Inflammatory macrophage (primary cell): Measurements from ENCODE around the gene UTP3.
"Not testable (repeated sequence)": the region's sequence is repeated elsewhere in the genome, so short reads cannot be mapped to it uniquely, and the experiment has no call there.

Source experiments
- DNase-seq, 2 donors: peaks; one replicate each; pipeline ENCODE4 v3.0.0-alpha.2; 2020 to 2022
- total RNA-seq, 18 experiments: gene quantifications; one replicate each; lab custom pipeline; 2026; ENCODE audit warnings: mixed read lengths in 6 of 18, inconsistent platforms in 2 of 18; lab: John Stamatoyannopoulos, UW

The UTP3 gene, protein sequence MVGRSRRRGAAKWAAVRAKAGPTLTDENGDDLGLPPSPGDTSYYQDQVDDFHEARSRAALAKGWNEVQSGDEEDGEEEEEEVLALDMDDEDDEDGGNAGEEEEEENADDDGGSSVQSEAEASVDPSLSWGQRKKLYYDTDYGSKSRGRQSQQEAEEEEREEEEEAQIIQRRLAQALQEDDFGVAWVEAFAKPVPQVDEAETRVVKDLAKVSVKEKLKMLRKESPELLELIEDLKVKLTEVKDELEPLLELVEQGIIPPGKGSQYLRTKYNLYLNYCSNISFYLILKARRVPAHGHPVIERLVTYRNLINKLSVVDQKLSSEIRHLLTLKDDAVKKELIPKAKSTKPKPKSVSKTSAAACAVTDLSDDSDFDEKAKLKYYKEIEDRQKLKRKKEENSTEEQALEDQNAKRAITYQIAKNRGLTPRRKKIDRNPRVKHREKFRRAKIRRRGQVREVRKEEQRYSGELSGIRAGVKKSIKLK
- 14.5 to 61.6 (median 34.2) reads per million in 18 experiments for total RNA-seq

DNA sequence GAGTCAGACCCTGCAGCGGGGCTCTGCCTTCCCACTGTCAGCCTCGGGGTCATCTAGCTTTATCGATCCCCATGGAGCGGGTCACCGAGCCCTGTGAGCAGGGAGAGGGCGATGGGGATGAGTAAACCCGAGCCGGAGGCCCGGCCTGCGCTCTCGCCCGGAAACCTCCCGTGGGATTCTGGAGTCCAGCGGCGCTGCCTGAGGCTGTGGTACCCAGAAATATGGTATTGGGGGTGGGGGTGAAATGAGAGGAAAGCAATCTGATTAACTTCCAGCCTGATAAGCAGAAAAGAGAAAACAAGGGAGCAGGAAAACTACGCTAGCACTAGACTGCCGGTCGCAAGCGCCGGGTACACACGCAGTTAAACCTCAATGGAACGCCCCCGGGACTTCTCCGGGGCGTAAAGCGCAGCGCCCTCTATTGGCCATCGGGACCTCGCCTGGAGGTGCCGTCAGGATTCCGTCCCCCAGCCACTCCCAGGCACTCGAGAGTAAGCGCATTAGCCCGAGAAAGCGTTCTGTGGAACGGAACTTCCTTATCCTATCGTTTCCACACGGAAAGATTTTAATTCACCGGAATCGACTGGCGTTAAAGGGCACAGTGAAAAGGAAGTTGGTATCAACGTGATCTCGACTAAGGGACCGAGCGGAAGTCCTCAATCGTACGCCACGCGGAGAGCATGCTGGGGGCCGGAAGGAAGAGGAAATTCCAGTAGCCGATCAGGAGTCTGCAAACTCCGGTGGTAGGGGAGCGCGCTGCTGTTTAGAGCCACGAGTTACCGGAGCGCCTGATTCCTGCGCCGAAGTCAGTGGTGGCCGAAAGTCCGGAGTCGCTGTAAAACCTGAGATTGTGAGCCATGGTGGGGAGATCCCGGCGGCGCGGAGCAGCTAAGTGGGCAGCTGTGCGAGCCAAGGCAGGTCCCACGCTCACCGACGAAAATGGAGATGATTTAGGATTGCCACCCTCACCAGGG is at the start of gene UTP3:
Gene UTP3 (plus strand): TSS at position 712 of the 974 bp plus-strand sequence. CDS start 146 bp downstream, at position 858.
- DNase-seq = peak; percentile 98 to 100

DNA sequence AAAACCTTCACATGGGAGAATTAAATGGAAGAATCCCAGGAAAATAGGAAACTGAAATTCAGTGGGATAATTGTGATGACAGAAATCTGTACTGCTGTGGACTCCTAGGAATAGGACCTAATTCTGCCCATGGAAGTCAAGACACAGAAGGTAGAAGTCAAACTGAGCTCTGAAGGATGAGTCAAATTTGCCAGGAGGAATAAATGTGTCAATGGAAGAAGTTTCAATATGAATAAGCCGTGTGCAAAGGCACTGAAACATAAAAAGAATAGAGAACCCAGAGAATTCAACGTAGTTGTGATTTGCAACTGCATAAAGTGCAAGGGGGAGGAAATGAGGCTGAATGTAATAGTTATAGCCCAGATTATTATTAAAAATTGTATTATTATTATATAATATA is 48.1 kb upstream of the UTP3 start:
- DNase-seq = no peak

DNA sequence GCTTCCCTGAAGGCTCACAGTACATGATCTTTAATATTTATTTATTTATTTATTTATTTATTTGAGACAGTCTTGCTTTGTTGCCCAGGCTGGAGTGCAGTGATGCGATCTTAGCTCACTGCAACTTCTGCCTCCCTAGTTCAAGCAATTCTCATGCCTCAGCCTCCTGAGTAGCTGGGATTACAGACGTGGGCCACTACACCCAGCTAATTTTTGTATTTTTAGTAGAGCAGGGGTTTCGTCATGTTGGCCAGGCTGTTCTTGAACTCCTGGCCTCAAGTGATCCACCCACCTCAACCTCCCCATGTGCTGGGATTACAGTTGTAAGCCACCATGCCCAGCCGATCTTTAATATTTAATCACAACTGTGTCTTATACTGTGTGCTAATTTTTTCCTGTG is 37.6 kb upstream of the UTP3 start:
- DNase-seq = not testable (repeated sequence)

DNA sequence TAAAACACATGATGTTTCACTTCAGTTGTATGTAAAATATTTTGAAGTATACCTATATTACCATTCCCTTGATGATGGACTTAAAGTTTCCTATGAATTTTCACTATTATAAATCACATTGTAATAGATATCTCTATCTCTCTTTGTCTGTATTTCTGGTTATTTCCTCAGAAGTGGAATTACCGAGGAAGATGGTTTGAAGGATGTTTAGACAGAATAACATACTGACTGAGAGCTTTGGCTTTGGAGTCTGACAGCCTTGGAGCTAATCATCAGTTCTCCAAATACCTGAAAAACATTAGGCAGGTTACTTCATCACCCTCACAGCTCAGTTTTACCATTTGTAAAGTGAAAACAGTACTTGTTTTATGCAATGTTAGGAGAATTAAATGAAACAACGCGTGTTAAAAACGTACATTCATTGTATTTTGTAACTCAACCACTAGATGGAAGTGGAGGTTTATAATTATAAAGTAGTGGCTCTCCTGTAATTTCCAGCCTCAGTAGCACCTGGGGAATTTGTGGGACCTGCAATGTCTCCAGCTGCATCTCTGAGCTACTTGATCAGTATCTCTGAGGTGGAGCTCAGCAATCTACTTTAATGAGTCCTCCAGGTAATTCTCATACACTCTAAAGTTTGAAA is 36.3 kb upstream of the UTP3 start:
- peak; percentile 1 to 54 for DNase-seq

GRCh38 chr4:70654605-70655011 is 33.7 kb upstream of the UTP3 start:
- DNase-seq = no peak

GRCh38 chr4:70657326-70657725 is 31.0 kb upstream of the UTP3 start:
- DNase-seq = no peak

GRCh38 chr4:70658418-70658817 is 29.9 kb upstream of the UTP3 start:
- no peak for DNase-seq

DNA sequence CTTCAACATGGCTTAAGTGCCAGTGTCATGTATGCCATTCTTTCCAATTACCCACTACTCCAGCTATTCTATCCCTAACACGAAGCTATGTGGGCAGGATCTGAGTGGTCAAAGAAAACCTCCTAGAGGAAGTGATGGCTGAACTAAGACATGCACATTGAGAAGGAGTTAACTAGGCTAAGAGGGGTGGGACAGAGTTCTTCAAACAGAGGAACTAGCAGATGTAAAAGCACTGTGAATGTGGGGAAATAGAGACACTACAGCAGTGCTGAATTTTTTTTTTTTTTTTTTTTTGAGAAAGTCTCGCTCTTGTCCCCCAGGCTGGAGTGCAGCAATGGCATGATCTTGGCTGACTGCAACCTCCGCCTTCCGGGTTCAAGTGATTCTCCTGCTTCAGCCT is 28.2 kb upstream of the UTP3 start:
- DNase-seq = peak; percentile 2 to 6

- DNase-seq = not testable (repeated sequence)
Measured at GRCh38 chr4:70661309-70661922, 26.9 kb upstream of the UTP3 start.

DNA sequence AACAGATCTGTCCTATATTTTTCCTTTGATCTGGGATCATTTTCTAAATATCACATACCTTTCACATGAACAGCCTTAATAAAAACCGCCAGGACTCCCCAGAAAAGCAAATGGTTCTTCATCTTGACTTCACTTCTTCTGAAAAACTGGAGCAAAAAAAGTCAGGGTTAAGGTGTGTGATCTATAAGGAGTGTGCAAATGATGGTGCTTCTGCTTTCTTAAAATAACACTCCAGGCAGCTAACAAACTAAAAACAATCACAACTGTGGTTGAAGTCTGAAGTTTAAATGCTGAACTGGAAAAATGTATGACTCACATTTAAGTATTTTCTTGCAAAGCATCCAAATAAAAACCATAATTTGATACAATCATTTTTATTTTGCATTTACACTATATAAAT is 22.0 kb upstream of the UTP3 start, which contains the start of gene JCHAIN:
Gene JCHAIN (minus strand): TSS at position 140 of the 400 bp plus-strand sequence. CDS start 18 bp downstream, at position 122.
- DNase-seq = no peak

- DNase-seq = peak in 1 of 2 donors; percentile 3
Measured at GRCh38 chr4:70667740-70668535, 20.4 kb upstream of the UTP3 start.

DNA sequence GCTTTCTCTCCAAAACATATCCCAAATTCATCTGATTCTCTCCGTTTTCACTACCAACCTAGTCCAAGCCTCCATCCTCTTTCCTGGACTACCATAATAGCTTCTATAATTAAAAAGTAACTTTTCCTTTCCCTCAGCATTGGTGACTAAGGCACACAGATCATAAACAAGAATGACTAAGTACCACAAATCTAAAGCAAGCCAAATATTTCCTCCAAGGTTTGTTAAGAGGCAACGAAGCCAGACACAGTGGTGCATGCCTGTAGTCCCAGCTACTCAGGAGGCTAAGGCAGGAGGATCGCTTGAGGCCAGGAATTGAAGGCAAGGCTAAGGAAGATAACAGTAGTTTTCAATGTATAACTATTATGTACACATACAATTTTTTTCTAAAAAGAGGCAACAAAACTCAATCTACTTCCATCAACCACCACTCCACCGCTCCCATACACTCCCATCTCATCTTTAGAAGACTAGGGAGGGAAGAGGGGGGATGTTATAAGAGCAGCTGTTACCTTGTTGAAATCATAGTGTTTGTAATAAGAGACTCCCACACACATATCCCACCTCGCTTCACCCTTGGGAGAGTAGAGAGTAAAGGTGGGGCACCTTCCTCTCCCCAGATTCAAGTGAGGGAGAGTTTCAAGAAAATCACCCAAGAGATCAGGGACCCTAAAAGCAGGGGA is 17.9 kb upstream of the UTP3 start:
- no peak for DNase-seq

DNA sequence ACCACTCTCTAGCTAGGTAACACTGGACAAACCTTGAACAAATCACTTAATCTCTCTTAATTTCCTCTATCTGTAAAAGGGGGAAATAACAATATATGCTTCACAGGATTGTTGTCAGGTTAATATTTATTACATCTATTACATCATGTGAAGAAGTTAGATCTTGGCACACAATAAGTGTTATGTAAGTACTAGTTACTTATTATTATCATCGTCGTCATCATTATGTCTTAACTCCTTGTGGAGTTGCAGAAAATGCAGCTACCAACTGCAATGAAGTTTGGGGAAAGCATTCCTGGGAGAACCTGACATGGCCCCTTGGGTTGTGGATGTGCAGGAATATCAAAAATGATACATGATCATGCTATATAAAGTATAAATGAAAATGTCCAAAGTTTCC is 17.2 kb upstream of the UTP3 start:
- peak in 1 of 2 donors; percentile 57 for DNase-seq

DNA sequence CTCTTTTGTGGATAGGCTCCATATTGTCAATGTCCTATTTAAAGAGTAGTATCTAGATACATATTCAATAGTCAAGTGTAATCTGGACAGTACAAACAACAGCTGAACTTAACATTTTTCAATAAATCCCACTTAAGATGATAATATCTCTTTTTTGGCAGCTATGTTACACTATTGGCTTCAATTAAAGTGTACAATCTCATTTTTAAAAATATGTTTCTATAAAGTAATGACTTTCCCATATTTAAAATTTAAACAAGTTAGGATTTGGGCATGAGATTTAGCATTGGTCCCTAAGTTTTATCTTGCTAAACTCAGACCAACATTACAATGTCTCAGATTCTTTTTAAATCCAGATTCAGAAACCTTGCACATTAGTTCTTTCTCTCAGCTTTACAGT is 14.1 kb upstream of the UTP3 start:
- no peak for DNase-seq

DNA sequence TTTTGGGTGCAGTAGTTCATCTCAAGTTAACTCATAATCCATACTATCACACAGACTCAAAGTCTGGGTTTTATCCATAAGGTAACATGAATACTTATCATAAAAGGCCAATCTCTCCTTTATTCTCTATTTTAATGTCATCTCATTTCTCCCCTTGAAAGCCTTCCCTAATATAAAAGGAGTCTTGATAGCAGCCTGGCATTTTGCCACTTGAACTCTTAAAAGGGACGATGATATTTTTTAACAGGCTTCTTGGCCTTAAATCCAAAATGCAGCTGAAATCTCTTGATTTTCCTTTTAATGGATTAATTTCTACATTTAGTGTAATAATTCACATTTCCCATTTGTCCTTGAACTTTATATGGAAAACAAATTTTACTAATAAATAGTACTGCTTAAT is 13.6 kb upstream of the UTP3 start:
- no peak for DNase-seq

DNA sequence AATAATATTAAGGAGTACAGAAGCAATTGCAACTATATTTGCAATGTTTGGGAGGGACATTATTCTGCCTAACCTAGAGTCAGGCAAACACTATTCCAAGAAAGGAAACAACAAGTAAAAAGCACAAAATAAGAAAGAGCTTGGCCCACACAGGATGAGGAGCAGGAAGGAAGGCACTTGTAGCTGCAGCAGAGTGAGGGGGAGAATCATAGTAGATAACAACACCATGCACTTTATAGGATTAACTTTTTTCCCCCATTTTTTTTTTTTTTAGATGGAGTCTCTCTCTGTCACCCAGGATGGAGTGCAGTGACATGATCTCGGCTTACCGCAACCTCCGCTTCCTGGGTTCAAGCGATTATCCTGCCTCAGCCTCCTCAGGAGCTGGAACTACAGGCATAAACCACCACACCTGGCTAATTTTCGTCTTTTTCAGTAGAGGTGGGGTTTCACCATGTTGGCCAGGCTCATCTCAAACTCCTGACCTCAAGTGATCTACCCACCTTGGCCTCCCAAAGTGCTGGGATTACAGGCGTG is 11.7 kb upstream of the UTP3 start:
- no peak for DNase-seq

- no peak for DNase-seq
Measured at GRCh38 chr4:70678383-70678999, 9.8 kb upstream of the UTP3 start.

DNA sequence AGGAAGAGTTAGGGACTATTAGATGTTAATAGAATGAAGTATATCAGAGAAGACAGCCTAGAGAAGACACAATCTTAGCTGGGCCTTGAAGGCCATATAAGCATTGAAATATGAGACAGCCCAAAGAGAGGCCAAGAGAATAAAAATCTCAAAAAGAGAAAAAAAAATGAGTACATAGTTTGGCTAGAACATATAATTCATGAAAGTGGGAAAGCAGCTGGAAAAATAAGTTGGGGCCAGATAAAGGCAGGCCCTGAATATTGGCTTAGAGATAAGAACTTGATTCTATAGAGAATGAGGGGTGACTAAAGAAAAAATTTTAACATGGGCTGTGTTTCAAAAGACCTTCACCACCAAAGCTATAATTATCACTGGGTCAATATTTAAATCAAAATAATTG is 7.4 kb upstream of the UTP3 start:
- DNase-seq = no peak

- no peak for DNase-seq
Measured at GRCh38 chr4:70681704-70682103, 6.6 kb upstream of the UTP3 start.

- not testable (repeated sequence) for DNase-seq
Measured at GRCh38 chr4:70682142-70682541, 6.2 kb upstream of the UTP3 start.
